Astrocyte of the cerebellum (primary cell): ENCODE results near the gene RASA3.

Source experiments
- DNase-seq: peaks from one replicate; pipeline ENCODE4 v3.0.0-alpha.2; 2011; ENCODE audit warnings: low read depth
- H3K4me3 ChIP-seq: 2 replicates; pipeline ENCODE4 v1.5.1; 2011; ENCODE audit warnings: mild to moderate bottlenecking, low read depth, low read length, moderate library complexity
- in situ Hi-C: cut with HindIII; loops from 2 replicates; pipeline ENCODE4 v1.10.0; 2017; ENCODE audit warnings: low sequenced_read_pairs
- TF ChIP-seq, protein P1 (sequence below): IDR thresholded peaks from 2 replicates; pipeline ENCODE4 v1.5.1; 2012; ENCODE audit warnings: low read length, low read depth, moderate library complexity, mild to moderate bottlenecking; ENCODE audit errors: missing control alignments

Gene RASA3

GRCh38 chr13:114026481-114026880, 105.9 kb downstream of the RASA3 start:
- TF ChIP-seq, protein P1, sequence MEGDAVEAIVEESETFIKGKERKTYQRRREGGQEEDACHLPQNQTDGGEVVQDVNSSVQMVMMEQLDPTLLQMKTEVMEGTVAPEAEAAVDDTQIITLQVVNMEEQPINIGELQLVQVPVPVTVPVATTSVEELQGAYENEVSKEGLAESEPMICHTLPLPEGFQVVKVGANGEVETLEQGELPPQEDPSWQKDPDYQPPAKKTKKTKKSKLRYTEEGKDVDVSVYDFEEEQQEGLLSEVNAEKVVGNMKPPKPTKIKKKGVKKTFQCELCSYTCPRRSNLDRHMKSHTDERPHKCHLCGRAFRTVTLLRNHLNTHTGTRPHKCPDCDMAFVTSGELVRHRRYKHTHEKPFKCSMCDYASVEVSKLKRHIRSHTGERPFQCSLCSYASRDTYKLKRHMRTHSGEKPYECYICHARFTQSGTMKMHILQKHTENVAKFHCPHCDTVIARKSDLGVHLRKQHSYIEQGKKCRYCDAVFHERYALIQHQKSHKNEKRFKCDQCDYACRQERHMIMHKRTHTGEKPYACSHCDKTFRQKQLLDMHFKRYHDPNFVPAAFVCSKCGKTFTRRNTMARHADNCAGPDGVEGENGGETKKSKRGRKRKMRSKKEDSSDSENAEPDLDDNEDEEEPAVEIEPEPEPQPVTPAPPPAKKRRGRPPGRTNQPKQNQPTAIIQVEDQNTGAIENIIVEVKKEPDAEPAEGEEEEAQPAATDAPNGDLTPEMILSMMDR: no peak
- in situ Hi-C loops: no loop called here
- H3K4me3 ChIP-seq: no peak overlapping the region
- no peak for DNase-seq

GRCh38 chr13:114025714-114026431, 106.5 kb downstream of the RASA3 start:
- H3K4me3 ChIP-seq: no peak overlapping the region
- TF ChIP-seq, protein P1: no peak
- in situ Hi-C loops: no loop called here
- DNase-seq: no peak

- TF ChIP-seq, protein P1: no peak
- H3K4me3 ChIP-seq: no peak overlapping the region
- in situ Hi-C loops: no loop called here
- no peak for DNase-seq
These were observed 107.1 kb downstream of the RASA3 start for GRCh38 chr13:114025405-114025713.

- TF ChIP-seq, protein P1: no peak
- H3K4me3 ChIP-seq: no peak overlapping the region
- in situ Hi-C loops: no loop called here
- no peak for DNase-seq
These were observed 107.6 kb downstream of the RASA3 start for GRCh38 chr13:114024603-114025404.

GRCh38 chr13:114023716-114024602, 108.5 kb downstream of the RASA3 start:
- H3K4me3 ChIP-seq: no peak overlapping the region
- in situ Hi-C loops: no loop called here
- TF ChIP-seq, protein P1: no peak
- DNase-seq: no peak

GRCh38 chr13:114022876-114023275, 109.5 kb downstream of the RASA3 start:
- DNase-seq: no peak
- in situ Hi-C loops: no loop called here
- no peak overlapping the region for H3K4me3 ChIP-seq
- TF ChIP-seq, protein P1: no peak
